ENCODE measurements around the gene FIZ1. TPM values are rescaled to one million over a fixed set of nuclear protein-coding genes. Genes with fewer than 3 reads are reported as not detected.

FIZ1 gene
- total and polyA plus RNA-seq, 2 experiments from 2014 or later = 5.4 to 10.1 TPM

- H3K27ac ChIP-seq (ENCODE audit: low read depth) = peak overlapping the region; percentile 55; the same call in 1 of the 2 replicates
- H3K27me3 ChIP-seq (ENCODE audit: insufficient read depth) = no peaks in the 10 kb centered on the region
- H3F3A ChIP-seq (replicated peaks; ENCODE audit: low read depth) = peaks cover 14% of the 10 kb centered on the region
- H3K4me1 ChIP-seq (ENCODE audit: insufficient read depth) = peaks cover under 1% of the 10 kb centered on the region; the same call in 1 of the 2 replicates
- peak; percentile 68 for ATAC-seq
- no peaks in the 10 kb centered on the region for H4K20me1 ChIP-seq (replicated peaks; ENCODE audit: insufficient read depth)
- peak overlapping the region; percentile 89 for H3K4me2 ChIP-seq
- Mint-ChIP-seq H3K4me3 (peak overlapping the region; percentile 87), H3K27me3 (ENCODE audit: insufficient read depth, low read depth, poor library complexity) (peaks cover 15% of the 10 kb centered on the region), H3K27ac (peak overlapping the region; percentile 74), H3K9me3 (no peaks in the 10 kb centered on the region; the same call in 2 of the 3 replicates), H3K4me1 (peaks cover 9% of the 10 kb centered on the region), H3K36me3 (ENCODE audit: low read depth) (peaks cover 25% of the 10 kb centered on the region)
- TF ChIP-seq CREB1 (CRISPR knock-in tag; IDR thresholded peaks at IDR 0.05; ENCODE audit: low read depth) (no peak), ETS1 (IDR thresholded peaks at IDR 0.05) (no peak), ZNF114 (CRISPR knock-in tag; IDR thresholded peaks at IDR 0.05) (no peak), REST (IDR thresholded peaks at IDR 0.05; ENCODE audit: unreplicated experiment) (no peak), EZH2 (IDR thresholded peaks at IDR 0.05; ENCODE audit: low read depth, unreplicated experiment) (no peak), NANOG (IDR thresholded peaks at IDR 0.05; ENCODE audit: borderline replicate concordance) (no peak), ZNF331 (CRISPR knock-in tag; IDR thresholded peaks at IDR 0.05; ENCODE audit: low read depth) (no peak), POLR2AphosphoS5 (IDR thresholded peaks at IDR 0.05; ENCODE audit: low read depth) (no peak), STAT1 (IDR thresholded peaks at IDR 0.05; ENCODE audit: unreplicated experiment) (no peak), EZH2phosphoT487 (IDR thresholded peaks at IDR 0.05; ENCODE audit: unreplicated experiment) (no peak), JUNB (IDR thresholded peaks at IDR 0.05; ENCODE audit: unreplicated experiment) (no peak)
- TF ChIP-seq, protein P1, sequence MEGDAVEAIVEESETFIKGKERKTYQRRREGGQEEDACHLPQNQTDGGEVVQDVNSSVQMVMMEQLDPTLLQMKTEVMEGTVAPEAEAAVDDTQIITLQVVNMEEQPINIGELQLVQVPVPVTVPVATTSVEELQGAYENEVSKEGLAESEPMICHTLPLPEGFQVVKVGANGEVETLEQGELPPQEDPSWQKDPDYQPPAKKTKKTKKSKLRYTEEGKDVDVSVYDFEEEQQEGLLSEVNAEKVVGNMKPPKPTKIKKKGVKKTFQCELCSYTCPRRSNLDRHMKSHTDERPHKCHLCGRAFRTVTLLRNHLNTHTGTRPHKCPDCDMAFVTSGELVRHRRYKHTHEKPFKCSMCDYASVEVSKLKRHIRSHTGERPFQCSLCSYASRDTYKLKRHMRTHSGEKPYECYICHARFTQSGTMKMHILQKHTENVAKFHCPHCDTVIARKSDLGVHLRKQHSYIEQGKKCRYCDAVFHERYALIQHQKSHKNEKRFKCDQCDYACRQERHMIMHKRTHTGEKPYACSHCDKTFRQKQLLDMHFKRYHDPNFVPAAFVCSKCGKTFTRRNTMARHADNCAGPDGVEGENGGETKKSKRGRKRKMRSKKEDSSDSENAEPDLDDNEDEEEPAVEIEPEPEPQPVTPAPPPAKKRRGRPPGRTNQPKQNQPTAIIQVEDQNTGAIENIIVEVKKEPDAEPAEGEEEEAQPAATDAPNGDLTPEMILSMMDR (conservative IDR thresholded peaks at IDR 0.05; ENCODE audit: low read depth in 2 of 2) = no peak
- DNase-seq (ENCODE audit: low spot score) = peak; percentile 52
- H3K9me2 ChIP-seq (ENCODE audit: insufficient read depth) = no peaks in the 10 kb centered on the region
- no peaks in the 10 kb centered on the region; the same call in none of the 2 replicates for H3K36me3 ChIP-seq (ENCODE audit: insufficient read depth)
- peaks cover 13% of the 10 kb centered on the region; the same call in 1 of the 2 replicates for H3K79me2 ChIP-seq (replicated peaks; ENCODE audit: insufficient read depth)
- peak overlapping the region; percentile 93 for H3K4me3 ChIP-seq
- H2AFZ ChIP-seq = no peak overlapping the region
Observed at GRCh38 chr19:55579766-55580621, 19.3 kb downstream of the FIZ1 start.
